GM12872 (cell line): Measurements from ENCODE around the gene PPM1N.

Source experiments
- TF ChIP-seq, protein P1 (sequence below): IDR thresholded peaks from 3 replicates; pipeline ENCODE4 v1.5.1; 2011; ENCODE audit warnings: low read depth, mild to moderate bottlenecking, low read length, moderate library complexity; ENCODE audit not compliant: insufficient read depth

Gene PPM1N

GRCh38 chr19:45471111-45471930 is 26.9 kb upstream of the PPM1N start:
- TF ChIP-seq, protein P1, sequence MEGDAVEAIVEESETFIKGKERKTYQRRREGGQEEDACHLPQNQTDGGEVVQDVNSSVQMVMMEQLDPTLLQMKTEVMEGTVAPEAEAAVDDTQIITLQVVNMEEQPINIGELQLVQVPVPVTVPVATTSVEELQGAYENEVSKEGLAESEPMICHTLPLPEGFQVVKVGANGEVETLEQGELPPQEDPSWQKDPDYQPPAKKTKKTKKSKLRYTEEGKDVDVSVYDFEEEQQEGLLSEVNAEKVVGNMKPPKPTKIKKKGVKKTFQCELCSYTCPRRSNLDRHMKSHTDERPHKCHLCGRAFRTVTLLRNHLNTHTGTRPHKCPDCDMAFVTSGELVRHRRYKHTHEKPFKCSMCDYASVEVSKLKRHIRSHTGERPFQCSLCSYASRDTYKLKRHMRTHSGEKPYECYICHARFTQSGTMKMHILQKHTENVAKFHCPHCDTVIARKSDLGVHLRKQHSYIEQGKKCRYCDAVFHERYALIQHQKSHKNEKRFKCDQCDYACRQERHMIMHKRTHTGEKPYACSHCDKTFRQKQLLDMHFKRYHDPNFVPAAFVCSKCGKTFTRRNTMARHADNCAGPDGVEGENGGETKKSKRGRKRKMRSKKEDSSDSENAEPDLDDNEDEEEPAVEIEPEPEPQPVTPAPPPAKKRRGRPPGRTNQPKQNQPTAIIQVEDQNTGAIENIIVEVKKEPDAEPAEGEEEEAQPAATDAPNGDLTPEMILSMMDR, result no peak

DNA sequence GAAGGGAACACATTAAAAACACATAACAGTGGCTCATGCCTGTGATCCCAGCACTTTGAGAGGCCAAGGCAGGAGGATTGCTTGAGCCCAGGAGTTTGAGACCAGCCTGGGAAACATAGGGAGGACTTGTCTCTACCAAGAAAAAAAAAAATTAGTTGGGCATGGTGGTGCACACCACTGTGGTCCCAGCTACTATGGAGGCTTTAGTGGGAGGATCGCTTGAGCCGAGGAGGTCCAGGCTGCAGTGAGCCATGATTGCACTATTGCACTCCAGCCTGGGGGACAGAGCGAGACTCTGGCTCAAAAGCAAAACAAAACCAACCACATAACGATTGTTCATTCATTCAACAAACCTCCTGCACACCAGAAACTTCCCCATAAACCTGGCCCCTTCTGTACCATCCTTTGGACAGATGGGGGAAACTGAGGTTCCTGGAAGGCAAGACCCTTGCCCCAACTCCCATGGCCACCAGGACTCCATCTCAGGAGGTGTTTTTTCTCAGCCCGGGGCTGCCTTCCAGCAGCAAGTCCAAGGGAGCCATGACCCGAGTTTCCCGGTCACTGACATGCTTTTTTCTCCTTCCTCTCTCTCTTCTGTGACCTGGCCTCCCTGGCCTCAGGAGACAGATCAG is 26.2 kb upstream of the PPM1N start:
- TF ChIP-seq, protein P1, result no peak

DNA sequence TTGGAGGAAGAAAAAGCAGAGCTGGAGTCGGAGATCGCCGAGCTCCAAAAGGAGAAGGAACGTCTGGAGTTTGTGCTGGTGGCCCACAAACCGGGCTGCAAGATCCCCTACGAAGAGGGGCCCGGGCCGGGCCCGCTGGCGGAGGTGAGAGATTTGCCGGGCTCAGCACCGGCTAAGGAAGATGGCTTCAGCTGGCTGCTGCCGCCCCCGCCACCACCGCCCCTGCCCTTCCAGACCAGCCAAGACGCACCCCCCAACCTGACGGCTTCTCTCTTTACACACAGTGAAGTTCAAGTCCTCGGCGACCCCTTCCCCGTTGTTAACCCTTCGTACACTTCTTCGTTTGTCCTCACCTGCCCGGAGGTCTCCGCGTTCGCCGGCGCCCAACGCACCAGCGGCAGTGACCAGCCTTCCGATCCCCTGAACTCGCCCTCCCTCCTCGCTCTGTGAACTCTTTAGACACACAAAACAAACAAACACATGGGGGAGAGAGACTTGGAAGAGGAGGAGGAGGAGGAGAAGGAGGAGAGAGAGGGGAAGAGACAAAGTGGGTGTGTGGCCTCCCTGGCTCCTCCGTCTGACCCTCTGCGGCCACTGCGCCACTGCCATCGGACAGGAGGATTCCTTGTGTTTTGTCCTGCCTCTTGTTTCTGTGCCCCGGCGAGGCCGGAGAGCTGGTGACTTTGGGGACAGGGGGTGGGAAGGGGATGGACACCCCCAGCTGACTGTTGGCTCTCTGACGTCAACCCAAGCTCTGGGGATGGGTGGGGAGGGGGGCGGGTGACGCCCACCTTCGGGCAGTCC is 25.5 kb upstream of the PPM1N start:
- TF ChIP-seq, protein P1, result no peak

- TF ChIP-seq, protein P1, result no peak
Measured at GRCh38 chr19:45473367-45473681, 24.9 kb upstream of the PPM1N start.

- TF ChIP-seq, protein P1, result no peak
Measured at GRCh38 chr19:45473682-45474605, 24.3 kb upstream of the PPM1N start.

DNA sequence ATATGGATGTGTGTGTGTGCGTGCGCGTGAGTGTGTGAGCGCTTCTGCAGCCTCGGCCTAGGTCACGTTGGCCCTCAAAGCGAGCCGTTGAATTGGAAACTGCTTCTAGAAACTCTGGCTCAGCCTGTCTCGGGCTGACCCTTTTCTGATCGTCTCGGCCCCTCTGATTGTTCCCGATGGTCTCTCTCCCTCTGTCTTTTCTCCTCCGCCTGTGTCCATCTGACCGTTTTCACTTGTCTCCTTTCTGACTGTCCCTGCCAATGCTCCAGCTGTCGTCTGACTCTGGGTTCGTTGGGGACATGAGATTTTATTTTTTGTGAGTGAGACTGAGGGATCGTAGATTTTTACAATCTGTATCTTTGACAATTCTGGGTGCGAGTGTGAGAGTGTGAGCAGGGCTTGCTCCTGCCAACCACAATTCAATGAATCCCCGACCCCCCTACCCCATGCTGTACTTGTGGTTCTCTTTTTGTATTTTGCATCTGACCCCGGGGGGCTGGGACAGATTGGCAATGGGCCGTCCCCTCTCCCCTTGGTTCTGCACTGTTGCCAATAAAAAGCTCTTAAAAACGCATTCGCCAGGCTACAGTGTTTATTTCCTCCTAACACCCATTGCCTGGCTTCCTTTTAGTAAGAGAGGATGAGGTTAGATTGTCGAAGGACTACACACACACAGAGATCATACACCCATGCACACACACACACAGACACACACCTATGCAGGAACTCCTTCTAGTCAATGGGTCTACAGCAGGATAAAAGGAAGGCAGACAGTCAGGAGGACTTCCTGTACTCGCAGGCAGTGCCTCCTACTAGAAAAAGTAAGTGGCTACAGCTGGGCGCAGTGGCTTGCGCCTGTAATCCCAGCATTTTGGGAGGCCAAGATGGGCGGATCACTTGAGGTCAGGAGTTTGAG is 23.4 kb upstream of the PPM1N start:
- TF ChIP-seq, protein P1, result no peak
